Activated CD8-positive, alpha-beta memory T cell treated with anti-CD3 and anti-CD28 coated beads, Interleukin-2, amount 50 U/mL, for 1 hour (primary cell): Measurements from ENCODE around the gene METTL25.

Experiments
- DNase-seq: peaks from one replicate; pipeline ENCODE4 v3.0.0-alpha.2; 2020; ENCODE audit errors: extremely low read depth

The METTL25 gene

DNA sequence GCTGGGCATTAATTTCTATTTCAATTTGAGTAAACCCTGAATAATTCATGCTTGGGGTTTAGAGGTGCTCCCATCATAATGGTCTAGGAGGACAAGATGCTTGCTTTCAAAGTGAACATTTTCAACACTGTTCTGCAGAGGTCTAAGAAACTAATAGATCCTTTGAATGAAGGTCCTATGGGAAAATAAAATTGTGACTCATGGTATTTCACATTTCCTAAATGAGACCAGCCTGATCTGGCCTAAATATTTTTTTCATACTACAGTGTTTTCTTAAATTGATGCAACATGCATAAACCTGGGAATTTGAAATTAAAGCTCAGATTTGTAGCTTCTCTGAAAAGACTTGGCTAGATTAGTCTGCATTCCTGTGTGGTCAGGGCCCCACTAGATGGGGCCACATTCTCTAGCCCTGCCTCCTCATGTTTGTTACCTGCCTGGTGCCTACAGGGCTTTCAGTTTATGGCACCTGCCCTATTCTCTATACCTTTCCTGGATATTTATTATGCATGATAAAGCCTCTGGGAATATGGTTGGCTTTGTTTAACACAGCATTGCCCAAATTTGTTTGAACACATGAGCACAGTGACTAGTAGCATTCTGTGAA is 112.7 kb downstream of the METTL25 start:
- DNase-seq: no peak

DNA sequence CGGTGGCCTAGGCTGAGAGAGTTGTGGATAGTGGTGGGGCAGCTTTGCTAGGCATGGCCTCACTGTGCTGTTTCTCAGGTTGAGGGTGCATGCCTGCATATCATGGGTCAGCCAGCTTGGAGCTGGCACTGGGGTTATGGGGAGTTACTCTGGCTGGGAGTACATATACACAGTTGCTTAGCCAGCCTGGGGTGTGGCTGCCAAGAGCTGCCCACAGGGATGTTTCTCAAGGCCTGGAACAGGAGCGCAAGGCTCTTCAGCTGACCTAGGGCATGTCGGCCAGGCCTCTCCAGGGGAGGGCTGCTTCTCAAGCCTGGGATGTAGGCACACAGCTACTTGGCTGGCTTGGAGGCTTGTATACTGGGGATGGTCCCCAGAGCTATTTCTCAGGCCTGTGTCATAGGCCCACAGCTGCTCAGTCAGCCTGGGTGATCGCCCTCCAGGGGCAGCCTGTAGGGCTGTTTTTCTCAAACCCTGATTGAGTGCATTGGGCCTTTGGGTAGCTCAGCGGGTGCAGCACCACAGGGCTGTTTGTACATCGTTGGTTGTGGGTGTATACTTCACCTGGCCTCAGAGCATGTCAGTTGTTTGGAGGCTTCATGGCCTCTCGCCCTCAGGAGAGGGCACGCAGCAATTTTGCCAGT is 114.9 kb downstream of the METTL25 start:
- DNase-seq: no peak

DNA sequence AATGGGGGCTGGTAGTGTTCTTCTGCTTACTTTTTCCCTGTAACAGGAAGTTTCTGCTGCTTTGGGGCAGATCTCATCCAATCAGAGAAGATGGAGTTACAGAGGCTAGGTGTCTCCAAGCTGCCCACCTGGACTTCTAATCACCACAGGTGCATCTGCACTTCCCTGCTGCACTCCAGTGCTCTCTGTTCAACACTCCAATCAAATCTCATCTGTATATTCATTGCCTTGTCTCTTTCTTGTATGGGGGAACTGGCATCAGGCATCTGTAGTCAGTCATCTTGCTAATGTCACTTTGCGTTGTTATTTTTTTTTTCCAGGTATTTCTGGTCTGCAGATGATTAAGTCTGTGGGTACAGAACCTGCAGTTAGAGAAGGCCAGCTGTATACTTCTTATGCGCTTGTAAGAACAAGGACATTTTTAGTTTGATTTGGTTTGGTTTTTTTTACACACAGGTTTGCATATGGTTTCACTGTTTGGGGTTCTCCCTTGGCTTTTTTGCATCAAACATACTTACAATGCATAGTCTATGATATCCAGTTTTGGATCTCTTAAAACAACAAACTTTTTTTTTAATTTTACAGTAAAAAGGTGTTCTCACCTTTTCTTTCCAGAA is 116.0 kb downstream of the METTL25 start:
- DNase-seq: no peak

DNA sequence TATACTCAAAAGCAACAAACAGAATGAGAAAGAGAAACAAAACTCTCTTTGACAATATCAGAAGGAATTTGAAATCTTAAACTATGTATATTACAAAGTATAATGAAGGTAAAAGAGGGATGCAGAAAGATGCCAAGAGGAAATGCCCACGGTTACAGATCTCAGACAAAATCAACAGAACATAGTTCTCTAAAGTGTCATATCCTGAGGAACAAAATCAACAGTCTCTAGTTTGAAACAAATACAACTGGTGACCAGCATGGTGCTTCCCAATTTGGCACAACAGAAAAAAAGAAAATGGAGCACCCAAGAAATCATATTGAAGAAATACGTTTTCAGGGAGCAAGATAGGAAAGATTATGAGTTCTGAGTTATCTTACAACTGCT is 116.5 kb downstream of the METTL25 start:
- no peak for DNase-seq

DNA sequence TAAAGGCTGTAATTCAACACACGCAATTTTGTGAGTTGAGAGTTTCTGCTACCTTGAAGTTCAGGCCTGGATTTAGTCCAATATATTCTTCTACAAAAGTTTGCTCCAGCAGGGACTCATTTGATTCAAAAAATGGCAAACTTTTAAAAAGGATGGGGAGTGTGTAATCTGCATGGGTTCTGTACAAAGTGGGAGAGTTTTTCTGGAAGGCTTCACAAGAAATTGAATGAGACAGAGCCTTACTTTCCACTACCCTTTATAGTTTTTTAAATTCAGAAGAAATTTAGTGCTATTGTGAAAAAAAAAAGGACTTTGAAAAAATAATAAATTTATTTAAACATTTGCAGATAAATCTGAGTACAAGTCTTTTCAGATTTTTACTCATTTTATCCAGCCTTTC is 116.9 kb downstream of the METTL25 start:
- DNase-seq: no peak

DNA sequence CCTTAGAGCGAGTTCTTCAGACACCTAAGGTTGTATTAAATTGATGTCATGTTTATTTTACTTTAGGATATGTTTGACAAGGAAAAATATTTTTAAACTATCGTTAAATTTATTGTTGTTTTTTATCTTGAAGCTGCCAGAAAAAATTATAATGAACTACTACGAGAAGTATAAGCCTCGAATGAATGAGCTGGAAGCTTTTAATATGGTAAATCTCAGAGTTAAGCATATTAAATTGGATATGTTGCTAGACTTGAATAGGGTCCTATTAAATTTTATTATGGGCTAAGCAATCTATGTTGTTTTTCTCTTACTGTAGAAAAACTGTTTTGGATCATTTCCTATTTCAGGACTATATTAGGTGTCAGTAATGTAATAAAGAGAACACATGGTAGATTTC is 118.2 kb downstream of the METTL25 start:
- no peak for DNase-seq

DNA sequence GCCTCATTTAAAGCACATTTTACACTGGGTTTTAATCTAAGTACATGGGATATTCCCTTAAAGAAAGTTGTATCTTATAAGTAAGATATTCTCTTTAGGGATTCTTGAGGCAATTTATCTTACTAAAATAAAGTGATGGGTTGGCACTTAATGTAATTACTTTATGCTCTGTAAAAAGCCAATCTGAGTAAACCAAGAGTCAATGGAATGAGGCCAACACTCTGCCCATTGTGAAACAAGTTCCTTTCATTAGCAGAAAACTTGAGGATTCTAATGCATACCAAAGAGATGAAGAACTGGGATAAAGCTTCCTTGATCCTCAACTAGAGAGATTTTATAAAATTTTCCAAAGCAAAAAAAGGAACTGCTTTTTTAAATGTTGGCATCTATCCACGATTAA is 121.2 kb downstream of the METTL25 start:
- no peak for DNase-seq

DNA sequence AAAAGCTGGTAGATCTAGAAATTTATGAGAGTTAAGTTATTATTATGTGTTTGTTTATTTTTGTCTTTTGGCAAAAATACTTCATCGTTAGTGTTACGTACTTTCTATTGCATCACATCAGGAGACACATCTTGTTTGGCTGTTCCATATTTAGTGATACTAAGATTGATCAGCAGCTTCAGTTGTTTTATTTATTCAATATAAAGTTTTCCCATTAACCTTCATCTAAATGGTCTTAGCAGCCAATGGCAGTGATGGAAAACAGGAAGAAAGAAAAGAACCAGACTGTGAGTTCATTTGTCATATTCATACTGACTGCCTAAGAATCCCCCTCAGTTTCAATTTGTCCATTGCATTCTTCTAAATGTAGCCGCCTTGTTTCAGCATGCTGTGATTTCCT is 122.3 kb downstream of the METTL25 start:
- DNase-seq: no peak

DNA sequence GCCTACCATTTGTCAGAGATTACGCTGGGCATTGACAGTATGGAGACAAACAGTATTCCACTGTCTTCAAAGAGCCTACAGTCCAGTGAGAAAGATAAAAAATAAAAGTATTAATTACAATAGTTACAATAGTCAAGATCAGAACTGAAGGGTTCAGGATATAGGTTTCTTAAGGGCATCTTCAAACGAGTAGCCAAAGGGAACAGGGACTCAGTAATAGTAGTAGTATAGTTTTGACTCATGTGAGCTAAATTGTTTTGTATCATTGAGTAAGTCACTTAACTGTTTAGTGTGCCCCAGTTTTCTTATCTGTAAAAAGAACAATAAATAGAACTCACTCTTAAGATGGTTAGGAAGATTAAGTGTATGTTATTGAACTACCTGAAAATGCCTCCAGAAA is 123.6 kb downstream of the METTL25 start:
- no peak for DNase-seq

DNA sequence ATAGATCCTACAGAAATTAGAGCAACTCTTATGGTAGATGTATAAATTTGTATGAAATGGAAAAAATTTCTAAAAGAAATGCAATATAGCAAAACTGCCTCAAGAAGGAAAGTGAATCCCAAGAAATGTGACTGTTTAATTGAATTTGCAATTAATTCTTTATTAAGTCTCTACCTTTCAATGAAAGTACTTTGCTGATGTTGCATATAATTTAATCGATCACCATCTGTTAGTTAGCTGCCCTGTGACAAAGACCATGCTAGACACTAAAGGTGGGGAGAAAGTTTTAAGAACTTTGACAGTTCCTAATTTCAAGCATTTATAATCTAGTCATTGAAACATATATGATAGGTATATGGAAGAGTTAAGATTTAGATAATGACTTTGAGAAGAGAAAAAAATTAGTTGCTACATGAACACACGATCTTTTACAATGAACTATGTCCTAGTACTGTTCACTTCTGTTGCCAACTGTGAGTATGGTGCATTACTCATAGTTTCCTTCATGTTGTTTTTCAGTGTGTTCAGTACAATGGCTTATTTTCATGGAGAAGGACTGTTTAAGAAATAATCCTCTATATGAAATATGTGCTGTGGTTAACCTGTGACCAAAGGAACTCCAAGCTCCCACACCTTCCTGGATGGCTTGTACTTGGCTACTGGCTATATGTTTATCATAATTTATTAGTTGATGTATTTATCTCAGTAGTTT is 128.4 kb downstream of the METTL25 start:
- no peak for DNase-seq

DNA sequence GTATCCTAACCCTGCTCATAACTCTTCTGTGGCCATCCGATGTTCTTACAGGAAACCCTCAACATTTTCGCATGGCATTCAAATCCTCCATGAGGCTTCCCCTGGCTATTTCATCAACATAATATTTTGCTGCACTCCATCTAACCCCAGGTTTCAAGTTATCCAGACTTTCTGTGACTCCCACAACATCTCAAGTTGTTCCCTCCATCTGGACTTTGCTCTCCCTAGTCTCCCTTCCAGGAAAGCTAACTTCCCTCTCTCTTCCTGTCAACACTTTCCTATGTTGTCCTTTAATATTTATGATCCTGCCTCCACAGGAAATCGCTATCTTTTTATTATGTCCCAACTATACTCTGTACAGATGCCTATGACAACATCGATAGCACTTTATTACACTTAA is 146.1 kb downstream of the METTL25 start:
- no peak for DNase-seq

DNA sequence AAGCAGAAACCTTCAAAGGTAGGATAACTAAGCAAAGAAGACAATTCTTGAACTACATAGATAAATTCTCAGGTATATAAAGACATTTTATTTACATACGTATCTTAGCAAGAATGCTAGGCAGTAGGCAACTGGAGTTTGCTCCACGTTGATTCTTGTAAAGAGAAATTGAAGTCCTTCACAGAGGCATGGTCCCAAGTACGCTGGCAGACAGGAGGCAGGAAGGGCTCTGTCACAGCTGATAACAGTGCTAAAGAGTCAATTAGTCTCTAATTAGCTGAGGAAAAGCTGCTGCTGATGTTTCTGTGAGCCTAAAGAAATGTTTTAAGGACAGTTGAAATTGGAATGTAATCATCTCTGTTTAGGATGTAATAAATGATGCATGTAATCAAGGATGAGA is 146.8 kb downstream of the METTL25 start:
- no peak for DNase-seq

DNA sequence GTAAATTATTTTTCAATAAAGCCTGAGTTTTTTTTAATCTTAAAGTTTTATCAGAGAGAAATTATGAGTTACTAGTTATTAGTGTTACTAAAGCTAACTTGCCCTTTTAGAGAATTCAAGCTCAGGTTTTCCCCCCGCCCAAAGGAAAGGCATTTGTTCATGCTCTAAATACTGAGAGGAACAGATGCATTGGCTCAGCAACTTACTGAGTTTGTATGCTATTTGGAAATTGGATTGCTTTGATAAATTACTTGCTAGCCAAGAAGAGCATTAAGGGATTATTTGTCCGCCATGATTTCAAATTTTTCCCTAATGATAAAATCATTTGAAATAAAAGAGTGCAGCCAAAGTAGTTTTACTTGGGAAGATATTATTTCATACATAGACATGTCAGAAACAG is 149.4 kb downstream of the METTL25 start:
- DNase-seq: no peak

DNA sequence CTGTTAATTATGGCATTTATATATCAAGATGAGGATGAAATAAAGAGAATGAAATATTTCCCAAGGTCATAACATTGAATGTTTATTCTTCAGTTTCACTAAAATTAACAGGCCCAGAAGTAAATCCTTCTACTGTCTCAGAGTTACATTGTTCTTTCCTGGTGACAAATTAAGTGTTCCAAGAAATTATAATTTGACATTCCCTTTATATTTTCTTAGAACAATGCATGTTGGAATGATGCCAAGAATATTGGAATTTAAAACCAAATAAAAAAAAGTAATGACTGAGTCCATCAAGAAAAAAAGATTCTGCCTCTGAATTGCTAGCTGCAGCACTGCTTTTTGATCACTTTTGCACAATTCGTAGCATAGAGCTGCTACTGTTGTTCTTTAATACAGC is 152.1 kb downstream of the METTL25 start:
- no peak for DNase-seq

DNA sequence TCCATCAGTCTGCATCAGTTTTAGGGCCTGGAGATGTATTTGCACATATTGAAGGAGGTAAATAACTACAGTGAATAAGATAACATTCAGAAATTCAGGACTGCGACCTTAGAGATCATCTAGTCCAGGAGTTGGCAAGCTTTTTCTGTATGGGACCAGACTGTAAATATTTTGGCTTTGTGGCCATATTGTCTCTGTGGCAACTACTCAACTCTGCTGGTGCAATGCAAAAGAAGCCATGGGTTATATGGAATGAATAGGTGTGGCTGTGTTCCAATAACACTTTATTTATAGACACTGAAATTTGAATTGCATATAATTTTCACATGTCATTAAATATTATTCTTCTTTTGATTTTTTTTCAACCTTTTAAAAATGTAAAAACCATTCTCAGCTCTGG is 156.6 kb downstream of the METTL25 start:
- no peak for DNase-seq

DNA sequence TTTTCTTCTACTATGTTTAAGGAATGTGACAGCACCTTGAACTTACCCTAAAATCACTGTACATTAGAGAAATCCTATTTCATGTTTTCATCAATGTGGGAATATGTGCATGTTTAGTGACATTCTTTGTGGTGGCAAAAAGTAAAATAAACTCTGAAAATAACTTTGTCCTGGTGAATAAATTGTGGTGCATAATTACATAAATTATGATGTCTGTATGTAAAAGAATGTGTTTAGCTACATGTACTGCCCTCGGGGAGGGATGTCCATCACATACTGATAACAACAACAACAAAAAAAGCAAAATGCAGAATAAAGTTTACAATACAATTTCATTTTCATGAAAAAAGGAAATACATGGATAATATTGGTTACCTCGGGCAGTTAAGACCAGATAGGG is 157.3 kb downstream of the METTL25 start:
- DNase-seq: no peak

DNA sequence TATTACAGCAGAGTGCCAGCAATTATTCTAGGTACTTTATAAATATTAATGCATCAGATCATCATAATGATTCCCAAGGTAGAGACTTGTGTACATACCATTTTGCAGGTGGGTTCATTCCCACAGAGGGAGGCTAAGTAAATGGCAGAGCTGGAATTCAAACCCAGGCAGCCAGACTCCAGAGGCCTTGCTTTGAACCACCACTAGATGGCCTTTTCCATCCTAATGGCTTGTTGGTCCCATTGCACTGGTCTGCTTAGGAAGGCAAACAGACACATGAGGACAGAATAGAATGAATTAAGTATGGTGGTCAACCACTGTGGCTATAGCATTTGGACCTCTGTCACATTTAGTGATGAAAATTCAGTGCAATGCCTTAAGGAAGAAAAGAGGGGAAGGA is 158.7 kb downstream of the METTL25 start:
- no peak for DNase-seq

DNA sequence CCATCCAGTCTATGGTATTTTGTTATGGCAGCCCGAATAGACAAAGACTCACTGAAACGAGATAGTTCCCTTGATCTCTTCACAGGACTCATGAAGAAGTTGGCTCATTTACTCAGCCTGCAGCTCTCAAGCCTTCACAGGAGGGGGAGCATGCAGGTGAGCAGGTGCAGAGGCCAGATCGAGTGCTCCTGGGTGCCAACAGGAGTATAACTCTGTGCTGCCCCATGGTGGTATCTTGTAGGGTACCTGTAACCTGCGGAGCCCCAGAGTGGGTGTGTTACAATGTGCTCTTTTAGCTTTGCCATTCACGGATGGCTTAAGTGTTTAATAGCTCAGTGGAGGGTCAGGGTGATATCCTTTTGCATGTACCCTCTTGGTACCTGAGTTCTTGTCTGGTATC is 159.5 kb downstream of the METTL25 start:
- DNase-seq: no peak

DNA sequence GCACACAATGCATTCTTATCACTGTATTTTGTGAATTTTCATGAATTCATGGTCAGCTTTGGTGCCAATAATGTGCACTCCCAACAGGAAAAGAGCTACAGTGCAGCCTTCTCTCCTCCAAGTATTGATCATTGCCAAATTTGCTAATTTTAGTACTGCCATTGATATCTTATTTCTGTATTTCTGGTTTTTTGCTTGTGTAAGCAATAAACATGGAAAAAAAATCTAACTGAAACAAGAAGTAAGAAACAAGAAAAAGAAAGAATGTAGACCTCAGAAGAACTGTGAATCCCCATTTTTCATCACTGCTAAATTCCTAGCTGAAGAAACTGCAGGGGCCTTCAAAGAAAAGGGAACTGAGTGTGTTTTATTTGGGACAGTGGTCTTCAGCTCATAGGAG is 161.2 kb downstream of the METTL25 start:
- no peak for DNase-seq

DNA sequence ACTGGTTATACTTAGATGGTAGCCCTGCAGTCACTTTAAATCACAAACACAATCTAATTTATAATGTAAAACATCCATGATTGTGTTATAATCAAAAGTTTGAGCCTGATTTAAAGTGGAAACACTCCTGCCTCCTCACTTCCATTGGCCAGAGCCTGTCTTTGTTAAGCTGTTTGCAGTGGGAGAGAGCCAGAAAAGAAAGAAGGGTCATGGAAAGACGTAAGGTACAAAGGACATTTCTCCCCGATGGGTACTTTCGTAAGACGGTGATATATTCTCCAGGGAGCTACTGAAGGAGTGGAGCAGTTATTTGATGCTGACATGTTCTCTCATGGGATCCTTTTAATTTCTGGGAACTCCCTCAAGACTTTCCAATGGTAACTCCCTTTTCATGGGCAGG is 164.0 kb downstream of the METTL25 start:
- DNase-seq: no peak

DNA sequence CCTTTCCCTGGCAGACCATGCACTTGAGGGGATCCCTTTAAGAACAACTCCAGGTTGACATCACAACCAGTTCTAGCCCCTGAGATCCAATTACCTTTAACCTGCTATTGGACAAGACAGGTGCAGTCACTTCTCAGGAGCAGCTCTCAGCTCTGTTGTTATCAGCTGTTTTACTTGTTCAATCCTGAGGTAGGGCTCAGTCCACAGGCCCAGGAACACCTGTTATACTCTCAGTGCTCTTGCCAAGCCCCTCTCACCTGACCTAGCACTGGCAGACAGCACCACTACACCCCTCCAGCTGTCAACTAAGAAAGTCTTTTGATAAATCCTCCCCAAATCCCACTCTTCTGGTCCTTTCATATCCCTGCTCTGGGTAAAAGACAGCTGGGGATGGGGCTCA is 164.4 kb downstream of the METTL25 start:
- no peak for DNase-seq

DNA sequence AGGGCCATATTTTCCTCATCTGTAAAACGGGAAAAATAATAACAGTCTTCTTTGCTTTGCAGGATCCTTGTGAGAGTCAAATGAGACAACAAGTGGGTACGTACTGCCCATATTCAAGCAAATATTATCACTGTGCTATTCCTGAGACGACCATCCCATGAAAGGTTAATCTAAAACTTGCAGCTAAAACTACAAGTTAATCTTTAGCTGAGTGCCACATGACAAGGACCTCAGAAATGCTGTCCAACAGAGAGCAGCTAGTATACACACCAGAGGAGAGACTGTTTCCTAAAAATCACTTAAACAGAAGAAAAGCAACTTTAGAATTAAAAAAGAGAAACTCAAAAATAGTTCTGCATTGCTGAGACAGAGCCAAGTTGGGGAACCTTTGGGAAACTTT is 165.7 kb downstream of the METTL25 start:
- DNase-seq: no peak

DNA sequence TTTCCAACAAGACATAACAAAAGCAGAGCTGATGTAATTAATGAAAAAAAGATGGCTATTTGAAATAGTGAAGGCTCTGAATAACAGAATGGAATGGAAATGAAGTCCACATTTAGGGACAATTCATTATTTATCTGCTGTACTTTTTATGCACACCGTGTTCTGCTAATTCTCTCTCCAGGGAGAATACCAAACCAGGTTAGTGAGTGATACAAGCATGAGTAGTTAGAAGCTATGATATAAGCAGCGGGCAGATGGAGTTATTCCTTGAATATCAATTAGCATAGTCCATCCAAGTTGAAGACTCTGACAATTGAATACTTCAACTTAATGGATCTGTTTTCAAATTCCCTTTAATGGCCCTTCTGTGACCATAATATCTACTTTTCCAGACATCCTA is 166.3 kb downstream of the METTL25 start:
- DNase-seq: no peak
